Body of pancreas (tissue), 4 donors: ENCODE results near the gene CHCHD1. TPM values are rescaled to one million over a fixed set of nuclear protein-coding genes. Genes with fewer than 3 reads are reported as not detected.

ENCODE experiments used
- ATAC-seq: fragments of 150-250 bp; one replicate; pipeline ENCODE4 v1.9.1; 2016
- DNase-seq, 4 donors: peaks; one replicate each; pipeline ENCODE4 v3.0.0-alpha.2; 2019
- H3K27ac ChIP-seq, 4 donors: fragments of 200-600 bp; sonication (generic); 1 replicate in 3 of 4; 2 replicates in 1 of 4; pipeline versions ENCODE4 v1.5.1 to v1.6.1; 2016 to 2019; ENCODE audit warnings: mild to moderate bottlenecking in 1 of 4, mixed read lengths in 1 of 4, moderate library complexity in 1 of 4
- H3K27me3 ChIP-seq, 2 donors: fragments of 200-600 bp; sonication (generic); one replicate each; pipeline ENCODE4 v1.6.0; 2016; ENCODE audit warnings: mild to moderate bottlenecking in 1 of 2
- H3K36me3 ChIP-seq, 2 donors: fragments of 200-600 bp; sonication (generic); replicated peaks in 1 of 2; 2 replicates each; pipeline ENCODE4 v1.5.1; 2016; ENCODE audit warnings: low read depth in 2 of 2; ENCODE audit not compliant: insufficient read depth in 1 of 2
- H3K4me1 ChIP-seq: fragments of 200-600 bp; sonication (generic); one replicate; pipeline ENCODE4 v1.6.0; 2016
- H3K4me3 ChIP-seq, 2 donors: fragments of 200-600 bp; sonication (generic); 1 replicate in 1 of 2; 2 replicates in 1 of 2; pipeline ENCODE4 v1.5.1; 2016 to 2019
- H3K9me3 ChIP-seq, 3 donors: fragments of 200-600 bp; sonication (generic); 1 replicate in 2 of 3; 2 replicates in 1 of 3; pipeline ENCODE4 v1.5.1; 2016
- POLR2A ChIP-seq, 3 donors: fragments of 450-650 bp; IDR thresholded peaks; one replicate each; pipeline ENCODE4 v1.6.1; 2016; ENCODE audit warnings: antibody characterized with exemption in 3 of 3, mild to moderate bottlenecking in 2 of 3
- WGBS, 2 donors: methylation state at CpG; one replicate each; pipeline ENCODE4 v1.1.5; 2017; 5-methylcytosine and 5-hydroxymethylcytosine counted together
- intact Hi-C: fragments of 100-400 bp; cut with DNase I; formaldehyde crosslinking; loops from one replicate; pipeline ENCODE4 v1.15.1; 2023
- total RNA-seq, 2 donors: library from RNA; depleted of rRNA; stranded (reverse); fragments of >200 nt; gene quantifications; one replicate each; pipeline ENCODE4 v1.1.0, GENCODE V29; 2016
- TF ChIP-seq, protein P1 (sequence below), 7 experiments: fragments of 450-650 bp in 4 of 7; fragments of 200-600 bp in 3 of 7; sonication (generic) in 3 of 7; IDR thresholded peaks; one replicate each; pipeline ENCODE4 v1.5.1; 2016 to 2019; ENCODE audit warnings: antibody characterized with exemption in 7 of 7

Gene CHCHD1
- total RNA-seq, 2 donors from 2014 or later = 9.3 to 15.8 TPM

GRCh38 chr10:73803680-73804286, 21.9 kb downstream of the CHCHD1 start:
- Histone ChIP-seq H3K4me1 (peaks cover 11% of the 10 kb centered on the region), H3K27me3 (no peaks in the 10 kb centered on the region), H3K36me3 (peaks cover 9 to 47% of the 10 kb centered on the region in 2 donors), H3K4me3 (no peak overlapping the region), H3K9me3 (no peaks in the 10 kb centered on the region), H3K27ac (no peak overlapping the region)
- no peak for DNase-seq
- ATAC-seq = no peak
- TF ChIP-seq, protein P1, sequence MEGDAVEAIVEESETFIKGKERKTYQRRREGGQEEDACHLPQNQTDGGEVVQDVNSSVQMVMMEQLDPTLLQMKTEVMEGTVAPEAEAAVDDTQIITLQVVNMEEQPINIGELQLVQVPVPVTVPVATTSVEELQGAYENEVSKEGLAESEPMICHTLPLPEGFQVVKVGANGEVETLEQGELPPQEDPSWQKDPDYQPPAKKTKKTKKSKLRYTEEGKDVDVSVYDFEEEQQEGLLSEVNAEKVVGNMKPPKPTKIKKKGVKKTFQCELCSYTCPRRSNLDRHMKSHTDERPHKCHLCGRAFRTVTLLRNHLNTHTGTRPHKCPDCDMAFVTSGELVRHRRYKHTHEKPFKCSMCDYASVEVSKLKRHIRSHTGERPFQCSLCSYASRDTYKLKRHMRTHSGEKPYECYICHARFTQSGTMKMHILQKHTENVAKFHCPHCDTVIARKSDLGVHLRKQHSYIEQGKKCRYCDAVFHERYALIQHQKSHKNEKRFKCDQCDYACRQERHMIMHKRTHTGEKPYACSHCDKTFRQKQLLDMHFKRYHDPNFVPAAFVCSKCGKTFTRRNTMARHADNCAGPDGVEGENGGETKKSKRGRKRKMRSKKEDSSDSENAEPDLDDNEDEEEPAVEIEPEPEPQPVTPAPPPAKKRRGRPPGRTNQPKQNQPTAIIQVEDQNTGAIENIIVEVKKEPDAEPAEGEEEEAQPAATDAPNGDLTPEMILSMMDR (IDR thresholded peaks at IDR 0.05) = no peak
- TF ChIP-seq POLR2A (IDR thresholded peaks at IDR 0.05) = no peak
- intact Hi-C loops = no loop called here

DNA sequence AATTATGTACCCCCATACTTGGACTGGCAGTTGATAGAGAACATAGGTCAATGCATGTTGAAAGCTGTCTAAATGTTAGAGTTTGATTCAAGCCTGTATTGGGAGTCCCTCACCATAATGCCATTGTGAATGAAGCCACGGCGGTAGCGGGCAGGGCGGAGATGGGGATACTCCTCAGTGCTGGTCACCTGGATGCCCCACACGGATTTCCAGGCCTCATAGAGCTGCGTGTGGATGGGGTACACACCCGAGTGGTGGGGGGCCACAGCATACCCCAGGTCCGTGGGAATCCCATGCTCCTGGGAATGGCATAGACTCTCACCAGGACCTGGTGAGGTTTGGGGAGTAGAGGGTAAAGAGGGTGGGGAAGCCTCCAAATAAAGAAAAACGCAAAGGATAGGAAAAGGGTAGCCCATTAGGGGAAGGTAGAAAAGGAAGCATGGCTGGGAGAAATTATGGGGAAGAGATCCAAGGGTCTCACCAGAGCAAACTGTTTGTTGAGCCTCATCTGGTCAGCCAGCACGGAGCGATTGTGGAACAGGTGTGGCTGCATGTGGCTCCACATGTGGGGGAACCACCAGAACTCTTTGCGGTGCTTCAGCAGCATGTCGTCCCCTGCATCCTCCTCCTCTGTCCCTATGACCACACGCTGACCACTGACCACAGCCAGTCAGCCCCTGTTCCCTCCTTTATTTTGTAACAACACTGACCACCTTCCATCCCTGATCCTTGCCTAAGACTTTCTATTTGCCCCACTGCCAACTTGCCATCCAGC, 24.5 kb downstream of the CHCHD1 start:
- H3K4me1 ChIP-seq = peaks cover 31% of the 10 kb centered on the region
- intact Hi-C loops = no loop called here
- DNase-seq = no peak
- no peak for ATAC-seq
- H3K27ac ChIP-seq = no peak overlapping the region
- TF ChIP-seq, protein P1 (IDR thresholded peaks at IDR 0.05) = no peak
- TF ChIP-seq POLR2A (IDR thresholded peaks at IDR 0.05) = peak in 1 of 3 donors; percentile 6
- H3K4me3 ChIP-seq = no peak overlapping the region
- H3K9me3 ChIP-seq = no peaks in the 10 kb centered on the region
- WGBS, 2 donors = 86 to 90% methylated on average over 14 of the region's 14 CpGs
- no peaks in the 10 kb centered on the region for H3K27me3 ChIP-seq
- peaks cover 9 to 31% of the 10 kb centered on the region in 2 donors for H3K36me3 ChIP-seq

GRCh38 chr10:73807471-73807870, 25.6 kb downstream of the CHCHD1 start:
- WGBS, 2 donors = 92% methylated on average over 14 of the region's 14 CpGs
- no peak for TF ChIP-seq POLR2A (IDR thresholded peaks at IDR 0.05)
- TF ChIP-seq, protein P1 (IDR thresholded peaks at IDR 0.05) = no peak
- Histone ChIP-seq H3K4me3 (no peak overlapping the region), H3K4me1 (peaks cover 31% of the 10 kb centered on the region), H3K27me3 (no peaks in the 10 kb centered on the region), H3K9me3 (no peaks in the 10 kb centered on the region), H3K36me3 (peaks cover 6 to 21% of the 10 kb centered on the region in 2 donors), H3K27ac (no peak overlapping the region)
- intact Hi-C loops = no loop called here
- DNase-seq = no peak
- ATAC-seq = no peak

DNA sequence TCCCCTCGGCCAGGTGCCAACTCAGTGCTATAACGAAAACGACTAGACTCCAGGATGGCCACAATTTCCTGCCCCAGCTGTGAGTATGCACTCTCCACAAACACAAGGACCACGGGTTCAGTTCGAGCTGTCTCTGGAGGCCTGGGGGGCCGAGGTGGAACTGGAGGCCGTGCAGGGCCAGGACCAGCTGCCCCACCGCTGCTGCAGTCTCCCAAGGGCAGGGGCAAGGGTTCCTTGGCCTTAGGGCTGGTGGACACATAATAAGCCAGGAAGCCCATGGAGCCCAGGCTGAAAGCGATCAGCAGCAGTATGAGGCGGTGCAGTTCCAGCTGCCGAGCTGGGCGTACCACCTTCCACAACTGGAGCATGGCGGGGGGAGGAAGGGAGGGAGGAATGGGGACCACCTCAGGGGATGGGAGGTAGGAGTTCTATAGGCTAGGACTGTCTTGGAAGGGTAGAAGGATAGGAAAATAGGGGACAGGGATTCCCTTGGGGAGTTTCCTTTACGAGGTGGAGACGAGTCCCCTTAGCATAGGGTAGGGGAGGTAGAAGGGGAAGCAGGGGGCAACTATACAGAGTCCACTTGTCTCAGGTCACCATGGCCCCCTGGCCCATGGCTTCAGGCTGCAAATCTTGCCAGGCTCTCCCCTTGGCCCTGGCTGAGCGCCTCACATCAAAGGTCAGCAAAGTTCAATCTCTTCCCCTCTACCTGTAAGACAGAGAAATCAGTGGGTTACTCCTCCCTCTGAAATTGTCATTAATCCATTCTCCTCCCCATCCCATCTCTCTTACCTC, 26.4 kb downstream of the CHCHD1 start:
- H3K27ac ChIP-seq = no peak overlapping the region
- no peaks in the 10 kb centered on the region for H3K27me3 ChIP-seq
- H3K36me3 ChIP-seq = peaks cover 0 to 15% of the 10 kb centered on the region in 2 donors
- ATAC-seq = no peak
- H3K4me3 ChIP-seq = no peak overlapping the region
- H3K9me3 ChIP-seq = no peaks in the 10 kb centered on the region
- H3K4me1 ChIP-seq = peaks cover 31% of the 10 kb centered on the region
- no peak for TF ChIP-seq POLR2A (IDR thresholded peaks at IDR 0.05)
- TF ChIP-seq, protein P1 (IDR thresholded peaks at IDR 0.05) = no peak
- intact Hi-C loops = no loop called here
- 91 to 92% methylated on average over 10 to 16 of the region's 16 CpGs for WGBS, 2 donors
- no peak for DNase-seq
